ENCODE data around the gene IDUA.
"Not testable (repeated sequence)": the region's sequence is repeated elsewhere in the genome, so short reads cannot be mapped to it uniquely, and the experiment has no call there.

The IDUA gene

DNA sequence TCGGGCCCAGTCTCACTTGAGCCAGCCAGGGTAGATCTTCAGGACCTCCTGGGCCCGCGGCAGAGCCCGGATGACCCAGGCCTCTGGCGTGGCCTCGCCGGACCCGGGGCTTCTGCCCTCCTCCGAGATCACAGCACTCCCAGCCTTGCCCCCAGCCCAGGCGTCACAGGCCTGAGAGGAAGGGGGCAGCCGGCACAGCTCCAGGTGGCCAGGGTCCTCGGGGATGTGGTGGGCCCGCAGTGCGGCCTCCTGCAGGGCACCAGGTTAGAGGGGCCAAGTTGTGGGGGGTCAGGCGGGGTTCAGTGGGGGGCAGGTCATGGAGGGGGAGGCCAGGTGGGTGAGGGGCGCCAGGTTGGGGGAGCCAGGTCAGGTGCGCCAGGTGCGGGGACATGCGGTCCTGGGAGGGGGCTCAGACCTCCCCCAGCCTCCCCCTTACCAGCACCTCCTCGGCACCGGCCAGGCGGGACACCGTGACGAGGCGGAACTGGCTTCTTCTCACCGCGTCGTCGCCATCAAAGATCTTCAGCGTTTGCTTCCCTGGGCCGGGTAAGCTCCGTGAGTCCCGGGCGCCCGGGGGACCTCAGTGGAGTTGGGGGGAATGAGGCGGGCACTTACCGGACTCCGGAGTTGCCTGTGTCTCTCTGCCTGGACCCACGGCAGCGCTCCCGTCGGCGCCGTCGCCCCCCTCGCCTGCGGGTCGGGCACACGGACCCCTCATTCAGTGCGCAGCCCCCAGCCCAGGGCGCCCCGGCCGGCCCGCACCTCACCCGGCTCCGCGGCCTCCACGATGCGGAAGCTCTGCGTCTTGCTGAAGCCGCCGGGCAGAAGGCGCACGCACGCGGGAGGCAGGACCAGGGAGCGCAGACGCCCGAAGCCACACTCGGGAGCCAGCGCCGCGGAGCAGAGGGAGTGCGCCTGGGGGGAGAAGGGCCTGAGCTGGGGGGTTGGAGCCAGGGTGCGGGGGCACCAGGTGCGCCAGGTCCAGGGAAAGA lies 19.4 kb upstream of the IDUA start:
- DNase-seq (ENCODE audit: low read depth), result no peak

DNA sequence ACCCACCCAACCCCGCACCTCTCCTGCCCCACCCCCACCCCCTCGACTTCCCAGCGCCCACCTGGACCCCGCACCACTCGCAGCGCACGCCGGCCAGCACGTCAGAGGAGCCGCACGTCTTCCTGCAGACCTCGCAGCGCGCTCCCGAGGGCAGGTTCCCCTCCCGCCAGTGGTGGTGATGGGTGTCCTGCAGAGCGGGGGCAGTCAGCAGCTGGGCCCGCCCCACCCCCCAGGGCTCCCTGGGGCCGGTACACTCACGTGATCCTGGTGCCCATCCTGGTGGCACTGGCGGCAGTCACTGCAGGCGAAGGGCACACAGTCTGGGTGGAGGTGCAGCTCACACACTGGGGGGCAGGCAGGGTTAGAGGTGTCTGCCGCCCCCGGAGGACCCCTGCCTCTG lies 18.6 kb upstream of the IDUA start:
- no peak for DNase-seq (ENCODE audit: low read depth)

DNA sequence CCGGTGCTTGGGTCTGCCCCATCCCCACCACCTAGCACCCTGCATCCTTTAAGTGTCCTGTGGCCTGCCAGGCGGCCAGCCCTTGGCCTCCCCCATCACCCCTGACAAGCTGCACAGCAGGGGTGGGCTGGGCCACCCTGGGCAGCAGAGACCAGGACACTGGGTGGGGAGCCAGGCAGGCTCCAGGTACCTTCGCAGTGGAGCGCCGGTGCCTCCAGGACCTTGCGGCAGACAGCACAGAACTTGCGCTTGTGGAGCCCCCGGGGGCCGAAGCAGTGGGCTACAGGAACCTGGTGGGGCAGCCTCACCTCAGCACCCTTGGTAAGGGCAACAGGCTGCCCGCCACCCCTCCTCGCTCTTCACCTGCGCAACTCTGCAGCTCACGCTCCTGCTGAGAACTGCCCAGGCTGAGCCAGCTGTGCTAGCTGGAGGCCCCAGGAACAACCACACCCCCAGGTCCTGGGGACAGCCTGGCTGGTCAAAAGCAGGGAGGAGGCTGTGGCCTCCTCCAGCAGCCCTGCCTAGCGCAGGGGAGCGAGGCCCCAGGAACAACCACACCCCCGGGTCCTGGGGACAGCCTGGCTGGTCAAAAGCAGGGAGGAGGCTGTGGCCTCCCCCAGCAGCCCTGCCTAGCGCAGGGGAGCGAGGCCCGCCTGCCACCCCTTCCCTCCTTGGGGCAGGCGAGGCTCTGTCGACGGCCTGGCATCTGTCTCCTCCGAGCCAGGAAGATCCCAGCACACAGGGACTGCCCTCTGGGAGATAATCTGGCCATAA lies 18.0 kb upstream of the IDUA start:
- DNase-seq (ENCODE audit: low read depth), result no peak

DNA sequence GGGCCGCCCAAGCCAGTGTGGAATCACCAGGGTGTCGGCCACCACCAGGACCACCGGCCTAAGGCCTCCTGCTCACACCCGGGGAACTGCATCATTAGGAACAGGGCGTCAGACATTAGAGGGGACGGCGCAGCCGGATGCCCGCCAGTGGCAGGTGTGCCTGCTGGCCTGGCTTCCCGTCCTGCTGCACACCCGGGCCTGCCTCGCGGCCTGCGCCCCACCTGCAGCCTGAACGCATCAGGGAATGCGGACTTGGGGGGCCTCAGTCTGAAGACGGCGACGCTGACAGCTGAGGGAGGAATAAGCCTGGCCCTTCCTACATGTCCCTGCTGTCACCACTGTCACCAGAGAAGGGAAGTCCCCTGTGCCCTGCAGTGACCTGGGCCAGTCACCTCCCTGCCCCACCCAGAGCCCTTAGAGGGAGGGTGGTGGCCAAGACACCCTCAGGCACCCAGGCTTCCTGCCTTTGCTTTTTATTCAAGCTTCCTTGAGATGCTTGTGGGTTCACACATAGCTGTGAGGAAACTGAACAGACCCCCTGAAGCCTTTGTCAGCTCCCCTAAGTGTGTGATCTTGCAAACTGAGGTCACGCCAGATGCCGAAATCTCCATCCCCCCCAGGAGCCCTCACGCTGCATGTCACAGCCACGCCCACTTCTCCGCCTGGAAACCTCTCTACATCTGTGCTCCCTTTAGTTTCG lies 16.6 kb upstream of the IDUA start:
- no peak for DNase-seq (ENCODE audit: low read depth)

DNA sequence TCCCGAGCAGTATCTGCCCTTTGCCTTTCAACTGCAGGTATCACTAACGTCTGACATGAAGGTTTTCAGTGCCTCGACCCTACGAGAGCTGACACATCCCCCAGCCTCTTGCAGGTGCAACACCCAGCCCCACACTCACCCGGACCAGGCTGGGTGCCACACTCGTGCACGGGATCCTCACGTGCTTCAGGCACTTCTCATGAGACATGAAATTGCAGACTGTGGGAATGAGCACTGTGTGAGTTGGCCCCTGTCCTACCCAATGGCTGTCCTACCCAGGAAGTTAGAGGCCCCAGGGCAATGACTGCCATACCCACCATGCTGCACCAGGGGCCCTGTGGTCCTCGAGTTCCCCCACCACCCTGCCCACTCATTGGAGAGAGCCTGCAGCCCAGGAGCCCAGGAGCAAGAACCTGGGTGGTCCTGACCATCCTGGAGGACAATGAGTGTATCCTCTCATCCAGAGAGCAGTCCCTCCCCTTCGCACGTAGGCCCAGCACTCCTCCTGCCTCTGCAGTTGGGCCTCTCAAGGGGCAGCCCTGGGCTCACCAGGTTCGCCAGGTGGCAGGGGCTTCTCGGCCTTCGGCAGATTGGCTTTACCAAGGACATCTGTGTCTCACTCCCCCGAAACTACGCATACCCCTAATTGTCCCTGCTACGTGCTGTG lies 15.9 kb upstream of the IDUA start:
- no peak for DNase-seq (ENCODE audit: low read depth)

DNA sequence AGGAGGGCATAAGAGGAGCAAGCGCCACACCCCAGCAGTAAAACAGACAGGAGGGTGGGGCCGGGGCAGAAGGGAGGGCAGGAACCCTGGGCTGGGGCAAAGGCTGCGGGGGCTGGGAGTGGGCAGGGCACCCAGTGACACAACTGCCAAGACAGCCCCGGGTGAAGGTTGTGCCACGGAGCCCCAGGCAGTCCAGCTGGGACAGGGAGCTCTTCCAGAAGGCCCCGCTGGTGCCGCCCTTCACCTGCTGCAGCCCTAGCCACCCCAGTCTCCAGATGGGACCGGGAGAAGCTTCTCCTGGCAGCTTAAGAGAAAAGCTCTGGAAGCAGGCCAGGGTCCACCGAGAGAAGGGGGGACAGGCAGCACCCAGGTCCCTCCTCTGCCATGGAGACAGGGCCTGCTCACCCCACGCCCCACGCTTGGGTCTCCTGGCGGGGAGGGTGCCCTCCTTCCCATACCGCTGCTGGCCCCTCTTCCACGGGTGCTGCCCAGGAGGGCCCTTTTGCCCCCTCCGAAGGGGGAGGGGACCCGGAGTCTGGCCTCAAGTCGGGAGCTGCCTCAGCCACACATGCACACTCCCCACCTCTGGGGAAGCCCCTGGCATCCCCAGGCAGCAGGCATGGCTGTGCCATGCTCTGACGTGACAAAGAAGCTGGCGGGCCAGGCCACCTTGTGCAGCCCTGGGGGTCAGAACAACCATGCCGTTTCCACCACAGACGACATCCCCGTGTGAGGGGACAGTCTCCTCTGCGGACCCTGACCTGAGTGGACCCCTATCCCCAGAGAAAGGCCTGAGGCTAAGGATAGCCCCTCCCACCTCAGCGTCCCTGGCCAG lies 15.0 kb upstream of the IDUA start:
- no peak for DNase-seq (ENCODE audit: low read depth)

DNA sequence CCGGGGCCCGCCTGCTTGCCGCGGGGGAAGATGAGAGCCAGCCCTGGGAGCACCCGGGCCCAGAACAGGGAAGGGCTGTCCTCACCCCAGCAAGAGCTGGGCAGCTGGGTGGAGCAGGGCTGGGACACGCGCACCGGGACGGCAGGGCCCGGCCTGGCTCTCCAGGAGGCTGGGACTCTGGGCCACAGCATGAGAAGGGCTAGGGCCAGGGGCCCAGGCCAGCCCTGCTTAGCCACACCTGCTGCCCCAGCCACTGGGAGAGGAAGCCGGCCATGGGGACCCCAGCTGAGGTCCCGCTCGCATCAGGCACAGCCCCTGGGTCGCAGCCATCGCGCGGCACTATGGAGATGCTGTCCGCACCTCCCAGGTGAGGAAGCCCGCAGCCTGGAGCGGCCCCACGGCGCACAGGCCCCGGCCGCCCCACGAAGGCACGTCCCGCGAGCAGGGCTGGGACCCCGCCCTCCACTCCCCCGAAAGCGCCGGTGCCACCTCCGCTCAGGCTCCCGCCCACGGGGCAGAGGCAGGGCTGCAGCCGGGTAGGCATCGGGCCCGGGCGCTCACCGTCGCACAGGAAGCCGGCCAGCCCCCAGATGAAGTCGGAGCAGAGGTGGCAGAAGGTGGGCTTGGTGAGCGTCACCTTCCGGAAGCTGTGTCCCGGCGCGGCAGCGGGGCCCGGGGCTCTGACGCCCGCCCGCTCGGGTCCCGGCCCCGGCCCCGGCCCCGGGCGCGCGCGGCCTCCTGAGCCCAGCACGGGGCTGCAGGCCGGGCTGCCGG lies 14.0 kb upstream of the IDUA start:
- peak; percentile 32 for DNase-seq (ENCODE audit: low read depth)

DNA sequence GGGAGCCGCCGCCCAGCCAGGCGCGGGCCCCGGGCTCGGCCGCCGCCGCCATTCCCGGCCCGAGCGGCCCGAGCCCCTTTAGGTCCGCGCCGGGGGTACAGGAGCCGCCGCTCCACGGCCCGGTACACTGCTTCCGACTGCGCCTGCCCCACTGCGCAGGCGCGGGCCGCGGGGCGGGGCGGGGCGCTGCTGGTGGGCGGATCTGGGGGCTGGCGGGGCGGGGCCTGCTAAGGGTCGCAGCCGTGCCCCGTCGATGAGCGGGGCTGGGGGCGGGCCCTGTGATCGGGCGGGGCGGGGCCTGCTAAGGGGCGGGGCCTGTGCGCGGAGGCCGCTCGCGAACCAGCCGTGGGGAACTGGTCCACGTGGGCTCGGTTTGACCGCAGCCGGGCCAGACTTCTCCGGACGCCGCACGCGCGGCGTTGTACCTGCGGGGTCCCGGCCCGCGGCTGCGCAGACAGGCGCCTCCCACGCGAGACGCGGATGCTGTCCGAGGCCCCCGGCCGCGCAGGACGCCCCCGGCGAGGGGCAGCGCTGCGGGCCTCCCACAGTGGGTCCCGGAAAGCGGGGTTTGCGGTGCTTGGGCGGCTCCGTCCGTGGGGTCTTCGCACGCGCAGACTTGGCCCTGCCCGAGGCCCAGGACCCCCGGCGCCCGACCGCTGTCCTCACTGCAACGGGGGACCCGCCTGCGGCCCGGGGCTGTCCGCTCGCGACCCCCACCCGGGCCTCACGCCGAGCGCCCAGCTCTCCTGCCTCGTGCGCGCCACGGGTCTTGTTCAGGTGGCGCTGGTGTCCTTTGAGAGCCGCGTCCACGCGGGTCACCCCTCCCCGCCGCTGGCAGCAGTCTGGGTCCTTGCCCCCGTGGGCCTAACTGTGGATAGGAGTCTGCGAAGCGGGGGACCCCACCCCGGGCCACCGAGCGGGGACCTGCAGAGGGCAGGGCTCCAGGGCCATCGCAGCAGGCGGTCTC lies 13.1 kb upstream of the IDUA start, which contains the start of gene DGKQ:
Gene DGKQ, minus strand, starts transcription at position 139 of the 967 bp plus-strand sequence. Its CDS starts 87 bp downstream, at position 52.
- DNase-seq (ENCODE audit: low read depth), result peak; percentile 82

DNA sequence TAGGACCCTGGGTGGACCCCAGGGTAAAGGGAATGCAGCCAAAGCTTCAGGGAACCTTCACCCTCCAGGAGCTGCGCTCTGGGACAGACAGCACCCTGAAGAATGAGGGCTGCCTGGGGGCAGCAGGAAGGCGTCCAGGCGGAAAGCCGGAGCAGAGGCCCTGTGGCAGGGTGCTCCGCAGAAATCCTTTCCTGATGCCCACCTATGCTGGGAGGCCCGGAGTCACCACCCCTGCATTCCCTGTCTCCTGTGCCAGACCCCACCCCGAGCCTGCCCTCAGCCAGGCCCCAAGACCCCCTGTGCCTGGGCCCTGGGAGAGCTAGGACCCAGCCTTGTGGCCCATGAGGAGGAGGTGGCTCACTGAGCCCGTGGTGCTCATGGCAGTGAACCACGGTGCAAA lies 12.2 kb upstream of the IDUA start:
- no peak for DNase-seq (ENCODE audit: low read depth)

DNA sequence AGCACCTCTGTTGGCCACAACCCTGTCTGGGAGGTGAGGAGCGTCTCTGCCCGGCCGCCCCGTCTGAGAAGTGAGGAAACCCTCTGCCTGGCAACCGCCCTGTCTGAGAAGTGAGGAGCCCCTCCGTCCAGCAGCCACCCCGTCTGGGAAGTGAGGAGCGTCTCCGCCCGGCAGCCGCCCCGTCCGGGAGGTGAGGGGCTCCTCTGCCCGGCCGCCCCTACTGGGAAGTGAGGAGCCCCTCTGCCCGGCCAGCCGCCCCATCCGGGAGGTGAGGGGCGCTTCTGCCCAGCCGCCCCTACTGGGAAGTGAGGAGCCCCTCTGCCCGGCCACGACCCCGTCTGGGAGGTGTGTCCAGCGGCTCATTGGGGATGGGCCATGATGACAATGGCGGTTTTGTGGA lies 10.8 kb upstream of the IDUA start:
- not testable (repeated sequence) for DNase-seq (ENCODE audit: low read depth)

DNA sequence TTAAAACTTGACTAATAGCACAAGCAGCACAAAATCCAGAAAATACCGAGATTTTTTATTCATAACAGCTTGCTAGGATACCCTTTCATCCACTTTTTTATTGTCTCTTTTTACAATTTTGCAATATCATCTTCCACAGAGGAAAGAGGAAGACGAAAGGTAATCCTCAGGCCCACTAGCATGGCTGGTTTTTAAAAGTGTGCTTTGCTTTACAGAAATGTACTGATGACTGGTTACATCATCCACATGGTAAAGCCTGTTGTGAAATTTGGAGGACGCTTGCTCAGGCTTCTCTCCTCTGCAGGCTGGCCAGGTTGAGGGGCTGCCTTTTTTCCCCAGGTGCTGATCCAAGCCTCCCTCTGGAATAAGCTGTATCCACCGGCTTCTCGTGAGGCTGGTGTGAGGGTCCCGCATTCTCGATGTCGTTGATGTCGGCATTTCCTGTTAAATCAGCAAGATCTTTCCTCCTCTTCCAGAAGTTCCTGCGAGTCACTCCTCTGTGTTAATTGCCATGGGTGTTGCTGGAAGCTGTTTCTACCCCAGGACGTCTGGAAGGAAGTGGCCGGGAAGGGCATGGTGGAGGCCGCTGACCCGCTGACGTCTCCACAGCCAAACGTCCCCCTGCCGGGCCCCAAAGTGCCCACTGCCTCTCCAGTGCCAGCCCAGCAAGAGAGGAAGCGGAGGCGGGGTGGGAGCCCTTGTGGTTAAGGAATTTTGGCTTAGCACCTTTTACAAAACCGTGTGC lies 7.7 kb upstream of the IDUA start:
- DNase-seq (ENCODE audit: low read depth), result no peak

DNA sequence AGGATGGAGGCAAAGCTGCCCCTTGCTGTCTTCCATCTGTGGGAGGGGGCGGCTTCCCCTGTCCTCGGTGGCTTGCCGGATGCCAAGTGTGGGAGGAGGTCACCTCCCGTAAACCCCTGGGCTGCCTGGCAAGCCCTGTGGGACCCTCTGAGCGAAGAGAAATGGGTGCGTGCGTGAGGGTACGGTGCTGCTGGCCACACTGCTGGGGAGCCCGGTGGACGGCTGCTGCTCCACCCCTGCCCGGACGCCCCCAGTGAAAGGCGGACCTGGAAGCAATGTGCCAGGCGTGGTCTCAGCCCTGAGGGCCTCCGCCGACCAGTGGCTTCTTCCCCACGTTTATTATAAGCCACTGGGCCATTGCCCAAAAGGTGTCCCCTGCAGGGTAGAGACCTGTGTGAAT lies 4.6 kb upstream of the IDUA start:
- DNase-seq (ENCODE audit: low read depth), result no peak

DNA sequence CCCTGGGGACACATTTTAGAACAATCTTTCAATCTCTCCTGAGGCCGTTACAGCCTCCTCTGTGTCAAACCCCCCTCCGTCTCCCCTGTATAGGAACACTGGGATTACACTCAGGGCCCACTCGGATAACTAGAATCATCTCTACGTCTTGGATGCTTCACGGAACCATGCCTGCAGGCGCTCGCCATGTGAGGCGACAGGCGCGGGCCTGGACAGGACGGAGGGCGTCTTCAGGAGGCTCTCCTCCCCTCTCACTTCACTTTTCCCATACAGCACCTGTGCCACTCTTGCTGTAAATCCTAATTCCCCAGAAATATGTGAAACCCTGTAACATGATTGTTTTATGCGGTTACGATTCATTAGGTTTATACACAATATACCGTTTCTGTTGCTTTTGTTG lies 4.0 kb upstream of the IDUA start:
- no peak for DNase-seq (ENCODE audit: low read depth)

DNA sequence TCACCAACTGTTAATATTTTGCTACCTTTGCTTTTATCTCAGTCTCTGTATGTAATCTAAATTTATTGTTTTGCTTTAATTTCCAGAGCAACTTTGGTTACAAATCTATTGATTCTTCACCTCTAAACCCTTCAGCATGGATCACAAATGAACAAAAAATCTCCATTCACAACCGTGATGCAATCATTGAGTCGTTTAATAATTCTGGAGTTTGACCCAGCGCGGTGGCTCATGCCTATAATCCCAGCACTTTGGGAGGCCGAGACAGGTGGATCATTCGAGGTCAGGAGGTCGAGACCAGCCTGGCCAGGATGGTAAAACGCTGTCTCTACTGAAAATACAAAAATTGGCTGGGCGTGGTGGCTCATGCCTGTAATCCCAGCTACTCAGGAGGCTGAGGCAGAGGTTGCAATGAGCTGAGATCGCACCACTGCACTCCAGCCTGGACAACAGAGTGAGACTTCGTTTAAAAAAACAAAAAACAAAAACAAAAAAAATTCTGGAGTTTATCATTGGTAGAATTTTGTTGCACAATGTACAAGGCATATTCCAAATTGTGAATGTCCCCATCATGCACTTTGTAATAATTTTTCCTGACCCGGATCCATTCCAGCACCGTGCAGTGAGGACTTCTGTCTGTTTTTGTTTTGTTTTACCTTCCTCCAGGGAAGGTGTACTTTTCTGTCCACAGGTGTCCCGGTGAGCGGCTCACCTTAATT lies 2.3 kb upstream of the IDUA start:
- no peak for DNase-seq (ENCODE audit: low read depth)

DNA sequence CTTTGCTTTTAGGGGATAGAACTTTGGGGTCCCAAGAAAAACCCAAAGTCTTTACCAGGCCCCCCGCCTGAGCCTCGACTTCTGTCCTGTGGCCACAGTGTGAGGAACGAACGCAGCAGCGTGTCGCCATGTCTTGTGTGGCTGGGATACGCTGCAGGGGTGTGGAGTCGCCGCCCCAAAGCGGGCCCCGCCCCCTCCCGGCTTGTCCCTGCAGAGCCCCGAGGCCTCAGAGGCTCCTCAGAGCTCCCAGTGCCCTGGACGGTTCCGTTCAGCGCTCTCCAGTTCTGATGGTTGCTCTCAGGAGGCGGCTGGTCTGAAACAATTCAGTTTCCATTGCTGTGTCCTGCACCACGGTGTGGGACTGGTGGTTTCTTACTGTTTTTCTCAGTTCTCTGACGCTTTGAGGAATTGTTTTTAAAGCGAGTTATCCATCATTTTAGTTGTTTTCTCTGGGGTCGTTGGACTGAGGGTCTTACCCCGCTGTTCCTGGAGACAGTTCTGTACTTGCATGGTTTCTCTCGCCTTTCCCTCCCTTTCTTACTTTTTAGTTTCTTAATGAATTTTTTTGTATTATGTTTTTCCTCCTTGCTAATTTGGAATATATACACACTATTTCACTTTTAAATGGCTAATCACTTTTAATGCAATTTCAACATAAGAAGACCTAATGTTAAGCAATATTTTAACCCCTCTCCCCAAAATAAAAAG lies 1.6 kb upstream of the IDUA start:
- DNase-seq (ENCODE audit: low read depth), result peak; percentile 68

DNA sequence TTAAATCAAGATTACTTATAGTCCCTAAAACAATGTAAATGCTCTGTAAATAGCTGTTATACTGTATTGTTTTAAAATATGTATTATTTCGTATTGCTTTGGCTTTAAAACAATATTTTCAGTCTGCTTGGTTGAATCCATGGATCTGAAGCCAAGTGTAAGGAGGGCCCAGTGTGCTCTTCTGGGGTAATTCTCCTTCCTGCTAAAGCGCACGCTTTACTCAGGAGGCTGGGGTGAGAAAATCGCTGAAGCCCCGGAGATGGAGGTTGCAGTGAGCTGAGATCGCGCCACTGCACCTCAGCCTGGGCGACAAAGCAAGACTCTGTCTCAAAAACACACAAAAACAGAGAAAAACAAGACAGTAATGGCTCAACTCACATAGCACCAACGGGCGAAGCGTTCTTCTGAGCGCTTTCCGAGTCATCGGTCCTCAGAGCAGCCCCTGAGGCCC lies 391 bp upstream of the IDUA start:
- no peak for DNase-seq (ENCODE audit: low read depth)
